ENCODE data around the gene PDIA2. TPM values are rescaled to one million over a fixed set of nuclear protein-coding genes. Genes with fewer than 3 reads are reported as not detected.

PDIA2 gene
- polyA plus RNA-seq, 1 of the 3 experiments (the other 2 are of a cell fraction): 1.7 TPM

DNA sequence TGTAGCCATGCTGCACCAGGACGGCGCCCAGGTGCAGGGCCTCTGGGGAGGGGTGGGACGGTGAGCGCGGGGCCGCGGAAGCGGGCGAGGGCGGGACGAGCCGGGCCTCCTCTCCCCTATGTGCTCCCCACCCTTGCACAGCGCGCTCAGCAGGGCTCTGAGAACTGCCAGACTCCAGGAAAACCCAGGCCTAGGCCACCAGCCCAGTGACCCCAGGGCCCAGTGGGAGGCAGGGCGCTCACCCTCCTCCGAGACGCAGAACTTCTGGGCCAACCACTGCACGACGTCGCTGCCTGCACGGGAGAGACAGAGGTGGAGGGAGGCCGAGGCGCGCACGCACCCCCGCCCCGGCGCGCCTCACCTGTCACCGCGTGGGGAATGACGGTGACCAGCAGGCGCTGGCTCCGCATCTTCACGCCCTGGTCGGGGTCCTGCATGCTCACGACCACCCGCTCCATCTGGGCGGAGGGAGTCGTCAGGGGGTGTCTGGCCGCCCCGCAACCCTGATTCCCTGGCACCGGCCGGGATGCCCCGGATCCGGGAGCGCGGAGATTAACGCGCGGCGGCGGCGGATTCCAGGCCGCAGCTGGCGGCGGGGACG is 7.8 kb upstream of the PDIA2 start:
- no peaks in the 10 kb centered on the region for H4K20me1 ChIP-seq (ENCODE audit: insufficient read depth)
- peak overlapping the region; percentile 28; the same call in 1 of the 2 replicates for H3K4me2 ChIP-seq
- peak; percentile 74 for DNase-seq
- TF ChIP-seq REST (IDR thresholded peaks at IDR 0.05; ENCODE audit: low read depth, low read length) (no peak), TAF1 (IDR thresholded peaks at IDR 0.05; ENCODE audit: borderline replicate concordance, low read depth, low read length) (no peak)
- ChIA-PET POLR2A (no interaction called here), CTCF (no interaction called here)
- 73% methylated on average over 22 of the region's 58 CpGs for WGBS (ENCODE audit: low lambda C conversion rate)
- no peaks in the 10 kb centered on the region for H3K9me2 ChIP-seq
- peak overlapping the region in 1 of 2 experiments; percentile 42; a peak in 3 of 4 replicates for H3K4me3 ChIP-seq (ENCODE audit: low read depth in 2 of 2, low read length in 1 of 2)
- no peaks in the 10 kb centered on the region for H3K27me3 ChIP-seq (ENCODE audit: insufficient read depth)
- H3K27ac ChIP-seq (ENCODE audit: low read depth in 2 of 2, low read length in 1 of 2): no peak overlapping the region
- H3K79me2 ChIP-seq (ENCODE audit: insufficient read depth): no peaks in the 10 kb centered on the region
- no peak overlapping the region for H3K9ac ChIP-seq
- peaks cover 0 to 13% of the 10 kb centered on the region in 2 experiments; a peak in 1 of 4 replicates for H3K4me1 ChIP-seq (ENCODE audit: control insufficient read depth in 1 of 2, insufficient read depth in 2 of 2, low read depth in 1 of 2, low read length in 1 of 2)
- peak overlapping the region; percentile 65; the same call in 1 of the 2 replicates for H2AFZ ChIP-seq (ENCODE audit: low read depth)
- peaks cover 3% of the 10 kb centered on the region for H3F3A ChIP-seq (replicated peaks; ENCODE audit: insufficient read depth)
- no peaks in the 10 kb centered on the region for H3K36me3 ChIP-seq (replicated peaks in 1 of 2; ENCODE audit: control insufficient read depth in 1 of 2, insufficient read depth in 2 of 2, low read length in 1 of 2)
- no peaks in the 10 kb centered on the region for H3K9me3 ChIP-seq

GRCh38 chr16:275786-276232 is 7.2 kb upstream of the PDIA2 start, which contains the start of gene RGS11:
Gene RGS11 (minus strand): TSS chr16:275944. CDS start chr16:275911, 33 bp downstream.
- no peaks in the 10 kb centered on the region for H3K9me2 ChIP-seq
- TF ChIP-seq, protein P1, sequence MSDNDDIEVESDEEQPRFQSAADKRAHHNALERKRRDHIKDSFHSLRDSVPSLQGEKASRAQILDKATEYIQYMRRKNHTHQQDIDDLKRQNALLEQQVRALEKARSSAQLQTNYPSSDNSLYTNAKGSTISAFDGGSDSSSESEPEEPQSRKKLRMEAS (IDR thresholded peaks at IDR 0.05; ENCODE audit: low read depth): no peak
- TF ChIP-seq EZH2phosphoT487 (IDR thresholded peaks at IDR 0.05; ENCODE audit: borderline replicate concordance, low read depth): no peak
- TF ChIP-seq RAD21 (IDR thresholded peaks at IDR 0.05; ENCODE audit: low read length): no peak
- TF ChIP-seq RCOR1 (IDR thresholded peaks at IDR 0.05; ENCODE audit: low read length): no peak
- TF ChIP-seq, protein P2, sequence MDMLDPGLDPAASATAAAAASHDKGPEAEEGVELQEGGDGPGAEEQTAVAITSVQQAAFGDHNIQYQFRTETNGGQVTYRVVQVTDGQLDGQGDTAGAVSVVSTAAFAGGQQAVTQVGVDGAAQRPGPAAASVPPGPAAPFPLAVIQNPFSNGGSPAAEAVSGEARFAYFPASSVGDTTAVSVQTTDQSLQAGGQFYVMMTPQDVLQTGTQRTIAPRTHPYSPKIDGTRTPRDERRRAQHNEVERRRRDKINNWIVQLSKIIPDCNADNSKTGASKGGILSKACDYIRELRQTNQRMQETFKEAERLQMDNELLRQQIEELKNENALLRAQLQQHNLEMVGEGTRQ (IDR thresholded peaks at IDR 0.05; ENCODE audit: borderline replicate concordance, low read depth, low read length): no peak
- TF ChIP-seq JUND (IDR thresholded peaks at IDR 0.05): no peak
- no peak for TF ChIP-seq FOXJ3 (CRISPR knock-in tag; IDR thresholded peaks at IDR 0.05)
- TF ChIP-seq, protein P3, sequence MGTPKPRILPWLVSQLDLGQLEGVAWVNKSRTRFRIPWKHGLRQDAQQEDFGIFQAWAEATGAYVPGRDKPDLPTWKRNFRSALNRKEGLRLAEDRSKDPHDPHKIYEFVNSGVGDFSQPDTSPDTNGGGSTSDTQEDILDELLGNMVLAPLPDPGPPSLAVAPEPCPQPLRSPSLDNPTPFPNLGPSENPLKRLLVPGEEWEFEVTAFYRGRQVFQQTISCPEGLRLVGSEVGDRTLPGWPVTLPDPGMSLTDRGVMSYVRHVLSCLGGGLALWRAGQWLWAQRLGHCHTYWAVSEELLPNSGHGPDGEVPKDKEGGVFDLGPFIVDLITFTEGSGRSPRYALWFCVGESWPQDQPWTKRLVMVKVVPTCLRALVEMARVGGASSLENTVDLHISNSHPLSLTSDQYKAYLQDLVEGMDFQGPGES (IDR thresholded peaks at IDR 0.05; ENCODE audit: low read depth, low read length): no peak
- no peak for TF ChIP-seq RXRA (IDR thresholded peaks at IDR 0.05; ENCODE audit: borderline replicate concordance, low read depth)
- no peak for TF ChIP-seq MEF2A (IDR thresholded peaks at IDR 0.05; ENCODE audit: borderline replicate concordance, low read depth)
- TF ChIP-seq TEAD4 (IDR thresholded peaks at IDR 0.05; ENCODE audit: borderline replicate concordance, insufficient read depth): no peak
- peak; percentile 81 for DNase-seq
- POLR2A ChIA-PET: no interaction called here
- peak within 1 kb of the TSS in 1 of 2 experiments; percentile 42; a peak in 3 of 4 replicates for H3K4me3 ChIP-seq (ENCODE audit: low read depth in 2 of 2, low read length in 1 of 2)
- H3K4me1 ChIP-seq (ENCODE audit: control insufficient read depth in 1 of 2, insufficient read depth in 2 of 2, low read depth in 1 of 2, low read length in 1 of 2): peaks cover 0 to 13% of the 10 kb centered on the region in 2 experiments; a peak in 1 of 4 replicates
- H2AFZ ChIP-seq (ENCODE audit: low read depth): peak within 1 kb of the TSS; percentile 65; the same call in 1 of the 2 replicates
- H3K9ac ChIP-seq: peak within 1 kb of the TSS; percentile 41; the same call in 1 of the 2 replicates
- peak within 1 kb of the TSS; percentile 44; the same call in 1 of the 2 replicates for H3K4me2 ChIP-seq
- peaks cover 3% of the 10 kb centered on the region for H3F3A ChIP-seq (replicated peaks; ENCODE audit: insufficient read depth)
- H3K36me3 ChIP-seq (replicated peaks in 1 of 2; ENCODE audit: control insufficient read depth in 1 of 2, insufficient read depth in 2 of 2, low read length in 1 of 2): no peaks in the 10 kb centered on the region
- no peaks in the 10 kb centered on the region for H3K79me2 ChIP-seq (ENCODE audit: insufficient read depth)
- CTCF ChIA-PET: interaction anchor here (1.1 to 1.9 kb wide), 2 partner anchors 86 to 95 kb away, joined by 5 to 6 read pairs; partner anchors contain the start of gene HBQ1
- H3K27ac ChIP-seq (ENCODE audit: low read depth in 2 of 2, low read length in 1 of 2): no peak within 1 kb of the TSS
- H3K27me3 ChIP-seq (ENCODE audit: insufficient read depth): no peaks in the 10 kb centered on the region
- no peaks in the 10 kb centered on the region for H4K20me1 ChIP-seq (ENCODE audit: insufficient read depth)
- 16% methylated on average over 17 of the region's 56 CpGs for WGBS (ENCODE audit: low lambda C conversion rate)
- H3K9me3 ChIP-seq: no peaks in the 10 kb centered on the region
